Measurements from ENCODE around the gene VTN.

VTN gene

GRCh38 chr17:28372203-28372944, 2.3 kb upstream of the VTN start:
- H3K27ac ChIP-seq, result peak overlapping the region; percentile 99
- TF ChIP-seq CTCF (conservative IDR thresholded peaks at IDR 0.05), result no peak

- no peak for TF ChIP-seq CTCF (conservative IDR thresholded peaks at IDR 0.05)
- H3K27ac ChIP-seq, result peak within 1 kb of the TSS; percentile 99
These were observed 1.4 kb upstream of the VTN start, which contains the start of gene SARM1 for GRCh38 chr17:28371245-28372202. TSS of gene SARM1 (plus strand) at chr17:28371694. CDS start at chr17:28372033, 339 bp downstream.

- no peak for TF ChIP-seq CTCF (conservative IDR thresholded peaks at IDR 0.05)
- peak overlapping the region; percentile 99 for H3K27ac ChIP-seq
These were observed 617 bp upstream of the VTN start for GRCh38 chr17:28370744-28371103.

GRCh38 chr17:28369684-28370034, 448 bp downstream of the VTN start:
- H3K27ac ChIP-seq, result peak overlapping the region; percentile 99
- 0 out of 2 replicates have a peak, but pooled peaks have one; percentile 5 for TF ChIP-seq CTCF (conservative IDR thresholded peaks at IDR 0.05)

GRCh38 chr17:28368915-28369683, 1.0 kb downstream of the VTN start:
- peak overlapping the region; percentile 99 for H3K27ac ChIP-seq

GRCh38 chr17:28368306-28368831, 1.7 kb downstream of the VTN start:
- TF ChIP-seq CTCF (conservative IDR thresholded peaks at IDR 0.05), result no peak
- H3K27ac ChIP-seq, result no peak overlapping the region

More at GRCh38 chr17:28368915-28369683, 1.0 kb downstream of the VTN start:
- no peak for TF ChIP-seq CTCF (conservative IDR thresholded peaks at IDR 0.05)

Data from VCaP (cell line).